Activated naive CD4-positive, alpha-beta T cell treated with anti-CD3 and anti-CD28 coated beads, Interleukin-2, amount 50 U/mL, for 16 hours (primary cell): ENCODE results near the gene ZNF618.

Experiments used
- DNase-seq: peaks from one replicate; pipeline ENCODE4 v3.0.0-alpha.2; 2020

Gene ZNF618

DNA sequence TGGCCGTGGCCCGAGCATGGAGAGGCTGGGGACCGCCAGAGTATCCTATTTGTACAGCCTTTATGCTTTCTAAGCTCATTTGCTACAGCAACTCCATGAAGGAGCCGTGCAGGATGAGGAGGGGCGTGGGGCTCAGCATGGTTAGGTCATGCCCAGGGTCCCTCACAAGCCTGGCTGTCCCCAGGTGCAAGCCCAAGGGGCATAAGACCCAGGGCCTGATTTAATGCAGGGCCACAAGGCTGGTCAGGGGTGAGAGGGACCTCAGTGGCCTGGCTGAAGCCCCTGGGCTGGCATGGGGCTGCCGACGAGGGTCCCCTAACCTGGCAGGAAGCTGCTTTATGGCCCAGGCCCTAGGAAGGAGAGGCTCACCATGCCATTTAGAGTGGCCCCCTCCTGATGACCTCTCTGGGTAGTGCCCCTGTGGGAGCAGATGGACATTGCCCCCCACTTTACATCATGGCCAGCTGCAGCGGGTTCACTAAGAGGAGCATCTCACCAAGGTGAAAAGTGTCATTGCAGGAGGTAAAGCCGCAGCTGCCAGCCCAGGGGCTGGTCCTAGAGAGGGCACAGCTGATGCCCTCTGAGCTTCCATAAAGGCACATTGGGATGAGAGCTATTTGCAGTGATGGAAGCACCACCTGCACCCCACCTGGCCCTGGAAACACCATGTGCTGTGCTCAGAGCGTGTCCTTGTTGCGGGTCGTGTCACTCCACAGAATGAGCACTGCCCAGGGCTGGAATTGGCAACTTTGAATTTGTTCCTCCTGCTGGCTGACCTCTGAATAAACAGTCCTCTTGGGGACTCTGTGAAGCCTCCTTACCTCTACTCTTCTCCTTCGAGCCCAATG, 58.9 kb downstream of the ZNF618 start:
- no peak for DNase-seq

DNA sequence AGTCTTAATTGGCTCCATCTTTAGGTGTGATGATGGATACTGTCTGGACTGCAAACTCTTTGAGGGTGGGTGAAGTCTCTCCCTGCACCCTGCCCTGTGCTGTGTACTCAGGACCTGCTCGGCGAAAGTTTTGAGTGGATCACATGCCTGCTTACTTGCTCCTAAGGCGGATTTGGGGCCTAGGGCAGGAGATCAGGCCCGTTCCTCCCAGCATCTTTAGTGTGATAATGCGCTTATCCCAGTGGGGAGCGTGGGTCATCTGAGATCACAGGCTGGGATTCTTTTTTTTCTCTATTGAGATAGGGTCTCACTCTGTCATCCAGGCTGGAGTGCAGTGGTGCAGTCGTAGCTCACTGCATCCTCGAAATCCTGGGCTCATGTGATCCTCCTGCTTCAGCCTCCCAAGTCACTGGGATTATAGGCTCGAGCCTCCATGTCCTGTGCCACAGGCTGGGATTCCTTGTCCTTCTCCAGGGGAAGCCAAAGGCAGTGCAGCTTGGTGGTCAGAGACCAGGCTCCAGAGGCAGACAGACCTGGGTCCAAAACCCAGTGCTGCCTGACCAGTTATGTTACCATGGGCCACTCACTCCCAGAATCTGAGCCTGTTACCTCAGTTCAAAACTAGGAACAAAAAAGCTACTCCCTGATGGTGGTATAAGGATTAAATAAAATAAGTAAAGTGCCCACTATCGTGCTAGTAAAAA, 59.7 kb downstream of the ZNF618 start:
- no peak for DNase-seq

DNA sequence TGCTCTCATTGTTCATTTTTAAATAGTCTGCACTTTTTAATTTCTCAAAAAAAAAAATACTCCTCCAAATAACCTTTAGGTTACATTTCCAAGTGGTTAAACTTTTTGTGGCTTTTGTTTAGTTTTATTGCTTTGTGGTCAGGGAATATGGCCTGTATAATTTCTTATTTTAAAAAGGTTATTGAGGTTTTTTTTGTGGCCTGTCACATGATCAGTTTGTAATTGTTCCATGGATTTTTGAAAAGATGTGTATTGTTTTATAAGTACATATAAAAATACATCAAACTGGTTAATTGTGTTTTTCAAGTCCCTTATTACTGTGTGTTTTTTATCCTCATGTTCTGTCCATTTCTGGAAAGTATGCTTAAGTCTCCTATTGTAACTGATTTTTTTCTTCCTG, 64.0 kb downstream of the ZNF618 start:
- no peak for DNase-seq

DNA sequence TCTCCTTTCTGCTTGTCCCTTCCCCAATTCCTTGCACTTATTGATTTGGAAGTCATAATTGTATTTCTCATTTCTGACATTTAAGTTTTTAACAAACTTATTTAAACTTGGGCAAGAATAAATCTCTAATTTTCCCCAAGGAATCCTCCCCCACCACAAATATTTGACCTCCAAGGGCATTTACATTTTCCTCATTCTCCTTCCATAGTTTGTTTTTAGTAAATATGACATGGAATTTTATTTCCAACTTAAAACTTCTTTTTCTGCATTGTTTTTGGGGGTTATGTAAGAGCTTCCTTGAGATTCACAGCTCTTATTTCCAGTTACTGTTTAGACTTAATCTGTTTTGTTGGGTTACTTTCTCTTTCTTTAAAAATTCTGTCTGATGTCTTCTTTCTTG, 64.9 kb downstream of the ZNF618 start:
- no peak for DNase-seq

DNA sequence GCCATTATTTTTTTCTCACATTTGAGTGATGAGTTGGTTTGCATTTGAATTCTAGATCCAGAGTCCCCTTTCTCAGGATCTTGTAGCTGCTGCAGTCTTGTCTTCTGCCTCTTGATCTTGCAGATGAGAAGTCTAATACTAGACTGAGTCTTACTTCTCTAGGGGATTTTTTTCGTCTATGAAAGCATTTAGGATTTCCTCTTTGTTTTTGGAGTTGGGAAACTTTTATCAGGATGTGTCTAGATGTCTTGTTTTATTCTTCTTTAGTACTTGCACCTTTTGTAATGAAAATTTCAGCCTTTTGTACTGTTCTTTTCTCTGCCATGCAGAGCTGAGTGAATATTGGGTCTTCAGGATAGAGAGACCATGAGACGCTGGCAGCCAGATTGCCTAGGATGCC, 65.4 kb downstream of the ZNF618 start:
- DNase-seq, result no peak

DNA sequence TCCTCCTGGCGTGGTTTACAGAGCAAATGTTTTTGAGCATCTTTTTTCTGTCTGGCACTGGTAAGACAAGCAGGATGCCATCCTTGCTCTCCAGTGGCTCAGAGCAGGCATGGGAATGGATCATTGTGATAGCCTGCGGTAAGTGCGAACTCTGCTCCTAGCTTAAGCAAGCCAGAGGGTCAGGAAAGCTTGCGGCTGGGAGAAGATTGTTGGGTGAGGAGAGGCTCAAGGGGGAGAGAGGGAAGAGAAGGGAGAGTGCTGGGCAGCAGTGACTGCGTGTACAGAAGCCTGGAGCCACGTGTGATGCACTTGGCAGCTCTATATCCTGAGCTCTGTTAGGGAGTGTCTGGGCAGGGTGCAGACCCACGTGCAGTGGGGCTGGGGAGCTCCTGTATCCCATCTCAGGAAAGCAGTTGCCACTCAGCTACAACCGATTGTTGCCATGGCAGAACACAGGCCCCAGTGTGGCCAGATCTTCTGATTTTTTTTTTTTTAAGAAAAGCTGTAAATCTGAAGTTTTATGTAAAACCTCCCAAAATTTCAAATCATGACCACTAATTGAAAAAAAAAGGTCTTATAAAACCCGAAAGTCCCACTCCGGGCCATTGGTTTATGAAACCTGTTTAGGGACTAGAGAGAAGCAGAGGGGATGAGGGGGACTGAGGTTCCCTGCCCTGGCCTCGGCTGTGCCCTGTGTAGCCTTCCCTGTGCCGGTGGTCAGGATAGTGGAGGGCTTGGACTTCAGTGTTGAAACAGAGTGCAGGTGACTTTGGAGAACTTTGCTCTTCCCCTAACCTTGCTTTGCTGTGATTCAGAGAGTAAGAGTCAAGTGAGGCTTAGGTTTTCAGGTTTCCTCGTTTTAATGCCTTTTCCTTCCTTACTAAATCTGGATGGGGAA, 67.3 kb downstream of the ZNF618 start:
- DNase-seq, result no peak

DNA sequence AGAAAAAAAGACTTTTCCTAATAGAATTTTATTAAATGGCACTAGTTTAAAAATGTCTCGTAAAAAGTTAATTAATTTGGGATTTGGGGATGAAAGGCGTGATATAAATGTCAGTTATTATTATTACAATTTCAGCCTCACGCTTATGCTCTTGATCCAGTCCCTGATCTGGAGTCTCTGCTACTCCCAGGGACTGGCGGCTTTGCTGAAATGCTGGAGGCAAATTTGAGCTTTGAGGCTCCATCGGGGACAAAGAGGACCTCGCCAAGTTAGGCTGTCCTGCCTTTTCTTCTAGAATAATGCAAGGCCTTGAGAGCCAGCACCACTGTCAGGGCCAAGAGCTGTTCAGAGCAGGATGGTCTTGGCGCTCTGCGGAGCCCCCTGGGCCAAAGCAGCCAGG, 69.7 kb downstream of the ZNF618 start:
- DNase-seq, result no peak

DNA sequence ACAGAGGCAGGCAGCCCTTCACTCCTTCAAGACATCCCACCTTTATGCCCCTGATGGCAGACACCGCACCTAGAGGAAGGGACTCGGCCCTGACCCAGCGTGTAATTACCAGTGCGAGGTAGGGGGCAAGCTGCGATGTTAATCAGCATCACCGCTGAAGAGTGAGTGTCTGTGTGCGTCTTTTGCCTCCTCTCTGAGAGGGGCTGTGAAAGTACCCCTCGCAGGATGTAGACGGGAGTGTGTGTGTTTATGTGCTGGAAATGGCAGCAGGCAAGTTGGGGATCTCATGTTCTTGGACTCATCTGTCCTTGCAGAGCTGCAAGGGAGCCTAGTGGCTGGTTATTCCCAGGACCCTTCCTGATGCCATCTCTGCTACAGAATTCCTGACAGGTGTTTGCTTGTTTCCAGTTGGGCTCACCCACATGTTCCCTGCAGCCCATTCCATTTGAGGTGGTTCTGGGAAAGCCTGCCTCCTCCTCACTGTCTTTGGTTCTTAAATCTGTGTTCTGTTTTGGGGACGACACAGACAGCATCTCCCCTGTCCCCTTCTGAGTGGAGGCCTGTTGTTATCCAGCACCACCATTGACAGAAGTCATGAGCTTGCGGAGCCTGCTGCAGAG, 70.5 kb downstream of the ZNF618 start:
- DNase-seq, result no peak

DNA sequence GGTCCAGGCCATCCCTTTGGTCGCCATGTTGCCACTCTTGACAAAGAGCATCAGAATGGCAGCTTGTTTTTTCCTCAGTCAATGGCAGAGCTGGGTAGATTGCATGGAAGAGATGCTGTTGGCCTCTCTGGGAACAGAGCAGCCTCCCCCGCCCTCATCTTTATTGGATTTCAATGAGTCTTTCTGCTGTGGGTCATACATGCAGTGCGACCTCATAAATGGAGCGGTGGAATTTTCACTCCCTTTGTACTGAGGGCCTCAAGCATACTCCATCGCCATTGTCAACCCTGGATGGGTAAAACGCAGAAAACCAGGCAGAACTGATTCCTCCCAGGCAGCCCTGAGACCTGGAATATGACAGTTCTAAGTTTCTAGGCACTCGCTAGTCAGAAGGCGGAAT, 71.8 kb downstream of the ZNF618 start:
- no peak for DNase-seq

DNA sequence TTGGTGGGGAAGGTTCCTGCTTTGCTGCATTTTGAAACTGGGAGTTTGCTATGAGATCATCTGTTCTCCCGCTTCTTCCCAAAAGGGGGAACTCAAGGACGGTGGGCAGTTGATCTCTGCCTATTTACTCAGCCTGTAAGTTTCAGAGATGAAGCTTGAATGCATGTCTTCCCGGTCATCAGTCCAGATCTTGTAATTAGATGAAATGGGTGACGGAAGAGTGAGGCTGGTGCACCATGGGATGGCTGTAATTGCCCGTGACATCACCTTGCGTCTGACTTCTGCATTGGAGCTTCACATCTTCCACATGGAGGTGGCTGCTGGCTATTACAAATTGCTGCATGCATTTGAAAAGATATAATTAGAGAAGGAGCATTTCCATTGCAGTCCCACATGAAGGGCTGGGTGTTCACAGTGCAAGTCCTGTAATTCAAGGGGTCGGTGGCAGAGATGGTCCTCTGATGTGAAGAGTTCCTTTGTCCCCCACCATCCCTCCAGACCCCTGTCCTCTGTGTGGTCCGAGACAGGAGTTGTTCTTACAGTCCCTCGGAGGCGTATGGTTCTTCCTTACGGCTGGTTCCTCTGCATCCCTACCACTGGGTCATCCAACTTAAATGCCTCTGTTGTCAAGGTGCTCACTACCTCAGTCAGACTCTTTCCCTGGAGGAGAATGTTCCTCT, 72.9 kb downstream of the ZNF618 start:
- DNase-seq, result no peak

DNA sequence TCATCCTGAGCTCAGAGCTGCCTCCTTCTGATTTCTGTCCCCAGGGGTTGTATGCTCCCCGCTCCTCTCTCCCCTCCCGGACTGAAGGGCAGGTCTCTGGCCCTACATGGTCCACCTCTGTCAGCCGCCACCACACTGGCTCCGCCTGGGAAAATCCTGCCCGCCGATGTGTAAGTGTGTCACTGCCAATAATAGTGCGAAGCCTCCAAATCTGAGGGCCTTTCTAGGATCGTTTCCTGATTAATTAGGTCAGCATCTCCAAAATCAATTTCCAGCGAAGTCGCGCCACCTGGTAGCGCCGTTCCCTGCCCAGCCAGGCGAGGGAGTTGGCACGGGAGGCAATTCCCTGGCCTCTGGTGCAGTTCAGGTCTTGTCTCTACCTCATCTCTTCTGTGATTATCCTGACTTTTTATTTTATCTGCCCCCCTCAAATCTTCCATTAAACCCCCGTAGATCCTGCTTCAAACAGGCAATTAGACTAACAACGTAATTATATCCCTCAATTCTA, 73.5 kb downstream of the ZNF618 start:
- DNase-seq, result no peak

DNA sequence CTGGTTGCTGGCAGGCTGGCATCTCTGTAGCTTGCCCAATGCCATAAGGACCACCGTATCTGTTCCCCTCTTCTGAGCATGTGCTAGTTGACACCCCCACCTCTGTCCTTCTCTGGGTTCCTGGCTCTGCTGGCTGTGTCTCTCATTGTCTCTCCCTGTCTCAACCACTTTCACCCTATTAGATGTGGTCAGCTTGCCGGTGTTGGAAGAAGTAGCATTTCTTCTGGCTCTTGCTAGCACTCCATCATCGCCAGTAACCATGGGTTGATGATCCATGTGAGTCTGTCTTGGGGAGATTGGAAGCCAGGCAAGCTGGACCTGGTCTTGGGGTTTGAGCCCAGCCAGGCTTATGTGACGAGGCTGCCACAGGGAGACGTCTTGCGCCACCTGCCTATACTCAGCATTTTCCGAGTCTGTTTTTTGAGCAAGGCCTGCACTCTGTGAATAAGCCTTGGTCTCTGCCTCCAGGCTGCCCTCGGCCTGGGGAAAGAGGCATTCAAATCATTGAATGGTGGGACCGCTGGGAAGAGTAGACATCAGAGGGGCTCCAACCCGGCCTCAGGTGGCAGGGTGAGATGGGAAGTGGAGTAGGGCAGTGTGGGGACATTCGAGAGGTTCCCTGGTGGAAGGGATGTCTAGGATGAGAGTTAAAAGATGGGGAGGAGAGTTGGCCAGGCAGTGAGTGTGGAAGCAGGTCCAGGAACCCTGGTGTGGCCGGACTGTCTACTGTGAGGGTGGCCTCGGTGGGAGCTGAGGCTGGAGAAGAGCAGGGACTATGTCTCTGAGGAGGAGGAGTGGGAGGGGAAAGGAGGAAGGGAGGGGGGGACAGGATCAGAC, 74.3 kb downstream of the ZNF618 start:
- DNase-seq, result no peak

DNA sequence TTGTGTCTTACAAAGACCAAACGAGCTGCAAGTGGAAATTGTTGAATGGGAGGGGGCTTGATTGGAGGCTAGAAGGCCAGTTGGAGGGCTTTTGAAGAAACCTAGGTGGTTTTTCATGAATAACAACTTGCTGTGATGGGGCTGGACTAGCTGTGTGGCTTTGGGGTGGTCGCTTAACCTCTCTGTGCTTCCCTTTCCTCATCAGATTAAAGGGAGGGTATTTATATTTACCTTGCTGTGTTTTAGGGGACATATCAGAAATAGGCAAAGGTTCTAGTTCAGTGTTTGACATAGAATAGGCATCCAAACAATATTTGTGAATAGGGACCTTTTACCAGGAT, 74.9 kb downstream of the ZNF618 start:
- no peak for DNase-seq

DNA sequence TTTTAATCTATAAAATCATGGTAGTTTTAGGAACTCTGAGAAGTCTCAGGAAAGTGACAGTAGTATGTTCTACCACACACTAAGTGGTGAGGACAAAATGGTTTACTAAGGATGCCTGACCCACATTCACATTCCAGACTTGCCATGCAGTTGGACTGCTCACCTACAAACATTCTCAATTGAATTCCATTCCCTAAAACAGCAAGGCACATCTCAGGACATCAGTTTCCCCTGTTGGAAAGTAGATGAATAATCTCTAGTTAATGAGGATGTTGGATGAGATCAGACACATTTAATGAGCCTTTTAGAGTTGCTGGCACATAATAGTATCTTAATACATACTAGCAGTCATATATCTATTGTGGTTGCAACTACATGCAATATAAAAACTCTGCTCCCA, 76.6 kb downstream of the ZNF618 start:
- DNase-seq, result no peak

DNA sequence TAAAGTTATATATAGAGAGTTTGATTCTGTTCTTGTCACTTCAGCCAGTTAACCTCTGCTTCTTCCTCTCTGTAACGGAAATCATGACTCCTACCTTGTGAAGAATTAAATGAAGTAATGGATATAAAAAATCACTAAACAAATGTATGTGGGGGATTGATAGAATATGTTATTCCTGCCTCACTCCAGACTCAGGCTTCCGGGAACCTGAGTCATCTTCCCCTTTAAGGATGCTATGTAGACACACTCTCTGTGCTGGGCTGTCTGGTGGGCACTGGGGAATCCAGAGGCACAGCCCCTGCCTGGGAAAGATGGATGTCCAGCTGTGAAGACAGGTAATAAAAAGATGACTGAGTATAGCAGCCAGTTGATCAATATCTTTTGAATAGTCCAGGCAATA, 77.4 kb downstream of the ZNF618 start:
- no peak for DNase-seq

DNA sequence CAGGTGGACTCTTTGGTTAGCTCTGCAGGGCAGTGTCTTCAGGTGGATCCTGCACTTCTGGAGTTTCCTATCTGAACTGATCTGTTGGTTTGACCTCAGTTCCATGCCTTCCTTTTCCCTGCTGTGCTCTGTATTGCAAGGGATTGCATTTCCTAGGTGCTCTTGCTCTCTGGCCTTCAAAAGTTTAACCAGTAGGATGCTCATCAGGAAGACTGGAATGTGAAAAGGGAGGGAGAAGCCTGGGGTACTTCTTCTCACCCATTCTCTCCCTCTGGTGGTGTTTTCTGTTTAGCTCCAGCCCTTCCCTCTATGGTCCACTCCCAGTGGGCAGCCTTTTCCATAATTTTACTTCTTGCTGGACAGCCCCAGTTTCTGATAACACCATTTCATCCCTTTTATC, 78.5 kb downstream of the ZNF618 start:
- DNase-seq, result no peak

DNA sequence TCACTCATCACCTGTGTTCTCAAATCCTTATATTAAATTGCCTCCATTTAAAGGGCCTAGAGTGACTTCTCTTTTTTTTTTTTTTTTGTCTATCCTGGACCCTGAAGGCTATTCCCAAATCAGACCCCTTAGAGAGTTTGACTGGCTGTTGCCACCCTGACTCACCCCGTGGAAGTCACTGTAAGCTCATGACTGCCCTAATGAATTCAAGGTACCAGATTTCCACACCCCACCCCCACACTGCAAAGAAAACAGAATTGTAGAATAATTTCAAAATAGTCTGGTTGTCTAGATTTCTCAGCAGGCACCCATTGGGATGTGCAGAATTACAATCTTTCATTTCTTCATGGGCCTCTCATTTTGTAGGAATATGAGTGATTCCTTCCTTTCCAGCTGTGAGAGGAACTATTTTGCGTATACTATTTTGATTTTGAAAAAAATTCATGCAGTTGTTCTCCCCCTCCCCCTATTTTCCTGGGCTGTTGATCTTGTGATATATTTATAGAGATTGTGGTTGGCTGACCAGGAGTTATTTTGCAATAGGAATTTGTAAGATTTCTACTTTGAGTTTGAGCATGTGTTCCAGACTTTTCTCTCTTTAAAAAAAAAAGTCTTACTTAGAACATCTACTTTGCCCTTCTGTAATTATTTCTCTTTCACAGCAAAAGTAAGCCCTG, 79.1 kb downstream of the ZNF618 start:
- no peak for DNase-seq

DNA sequence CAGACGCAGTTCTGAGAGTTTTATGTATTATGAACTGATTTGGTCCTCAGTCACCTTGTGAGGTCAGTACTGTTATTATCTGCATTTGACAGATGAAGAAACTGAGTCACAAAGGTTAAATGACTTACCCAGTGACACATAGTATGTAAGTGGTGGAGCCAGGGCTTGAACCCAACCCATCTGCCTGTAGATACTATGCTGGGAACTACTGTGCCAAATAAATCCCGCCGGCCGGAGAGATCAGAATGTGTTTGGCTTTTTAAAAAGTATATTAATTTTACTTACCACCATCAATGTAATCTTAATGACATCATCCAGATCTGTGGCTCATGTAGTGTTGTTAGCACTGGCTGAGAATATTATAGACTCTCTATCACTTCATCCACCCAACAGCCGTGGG, 80.8 kb downstream of the ZNF618 start:
- DNase-seq, result no peak

DNA sequence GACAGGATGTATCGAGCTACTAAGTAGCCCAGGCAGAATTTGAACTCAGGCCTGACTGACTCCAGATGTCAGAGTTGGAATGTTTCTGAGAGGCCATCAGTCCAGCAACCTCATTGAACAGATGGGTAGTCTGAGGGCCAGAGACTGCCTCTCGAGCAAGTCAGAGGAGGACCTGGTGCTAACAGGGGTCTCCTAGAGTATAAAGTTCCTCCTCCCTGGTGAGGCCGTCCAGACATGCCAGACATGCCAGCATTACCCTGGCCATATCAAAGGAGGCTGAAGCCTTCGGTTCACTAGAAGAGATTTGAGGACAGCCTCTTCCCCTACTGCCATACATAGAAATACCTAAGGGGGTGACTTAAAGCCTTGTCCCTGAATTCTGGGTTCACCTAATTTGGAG, 81.2 kb downstream of the ZNF618 start:
- no peak for DNase-seq

DNA sequence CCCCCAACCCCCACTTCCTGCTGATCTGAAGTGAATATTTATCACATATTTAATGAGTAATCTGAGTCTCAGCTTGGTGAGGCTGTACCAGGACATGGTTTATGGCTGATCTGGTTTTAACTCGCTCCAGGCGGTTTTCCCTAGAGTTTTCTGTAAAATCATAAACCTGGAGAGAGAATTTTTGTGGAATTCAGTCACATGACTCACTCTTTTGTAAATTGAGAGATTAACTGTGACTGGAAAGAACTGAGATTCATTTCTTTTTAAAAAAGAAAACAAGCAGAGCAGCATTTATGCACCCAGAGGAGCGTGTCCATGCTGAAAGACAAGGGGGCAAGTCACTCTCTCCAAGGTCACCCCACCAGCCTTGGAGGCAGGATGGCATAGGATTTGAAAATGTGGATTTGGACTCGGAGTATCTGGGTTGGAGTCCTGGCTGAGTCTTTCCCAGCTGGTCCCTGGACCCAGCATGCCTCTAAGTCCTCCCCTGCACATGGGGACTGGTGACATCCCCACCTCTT, 81.8 kb downstream of the ZNF618 start:
- no peak for DNase-seq

DNA sequence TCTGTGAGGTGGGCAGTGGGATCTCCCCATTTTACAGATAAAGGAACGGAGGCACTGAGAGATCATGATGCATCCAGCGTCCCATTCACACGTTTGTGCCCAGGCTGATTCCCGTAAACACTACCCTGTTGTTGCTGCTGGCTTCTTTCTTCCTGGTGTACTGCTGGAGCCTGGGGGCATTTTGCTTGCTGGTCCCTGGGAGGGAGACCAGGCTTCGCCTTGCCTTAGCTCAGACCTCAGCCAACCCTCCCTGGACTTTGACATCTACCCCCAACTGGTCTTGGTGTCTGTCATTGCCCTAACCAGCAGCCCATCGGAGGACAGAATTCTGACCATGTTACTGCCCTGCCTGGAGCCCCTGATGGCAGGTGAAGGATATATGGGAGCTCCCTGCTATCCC, 82.4 kb downstream of the ZNF618 start:
- no peak for DNase-seq
